NCI-H524 (cell line): ENCODE results near the gene HDAC8.
"Not testable (repeated sequence)": the region's sequence is repeated elsewhere in the genome, so short reads cannot be mapped to it uniquely, and the experiment has no call there.

Source experiments
- DNase-seq, 2 experiments: peaks; one replicate each; lab custom pipeline; 2025; lab: John Stamatoyannopoulos, UW

HDAC8 gene

GRCh38 chrX:72373136-72373535 is 199.5 kb downstream of the HDAC8 start:
- no peak for DNase-seq

GRCh38 chrX:72372735-72373134 is 199.9 kb downstream of the HDAC8 start:
- DNase-seq, result no peak

GRCh38 chrX:72371405-72371804 is 201.2 kb downstream of the HDAC8 start:
- DNase-seq, result no peak

GRCh38 chrX:72368796-72369195 is 203.8 kb downstream of the HDAC8 start:
- DNase-seq, result no peak

GRCh38 chrX:72367516-72367915 is 205.1 kb downstream of the HDAC8 start:
- DNase-seq, result no peak

GRCh38 chrX:72366701-72367454 is 205.8 kb downstream of the HDAC8 start:
- no peak for DNase-seq

GRCh38 chrX:72366178-72366577 is 206.5 kb downstream of the HDAC8 start:
- no peak for DNase-seq

GRCh38 chrX:72365126-72365525 is 207.5 kb downstream of the HDAC8 start:
- no peak for DNase-seq

GRCh38 chrX:72360326-72360725 is 212.3 kb downstream of the HDAC8 start:
- no peak for DNase-seq

- DNase-seq, result no peak
Measured at GRCh38 chrX:72358313-72358712, 214.3 kb downstream of the HDAC8 start.

- DNase-seq, result no peak
Measured at GRCh38 chrX:72352786-72353185, 219.9 kb downstream of the HDAC8 start.

- no peak for DNase-seq
Measured at GRCh38 chrX:72351606-72352334, 220.9 kb downstream of the HDAC8 start.

- no peak for DNase-seq
Measured at GRCh38 chrX:72349190-72349589, 223.5 kb downstream of the HDAC8 start.

- no peak for DNase-seq
Measured at GRCh38 chrX:72348247-72348979, 224.2 kb downstream of the HDAC8 start.

- DNase-seq, result no peak
Measured at GRCh38 chrX:72347366-72347765, 225.3 kb downstream of the HDAC8 start.

- no peak for DNase-seq
Measured at GRCh38 chrX:72346302-72346949, 226.2 kb downstream of the HDAC8 start.

GRCh38 chrX:72340626-72341025 is 232.0 kb downstream of the HDAC8 start:
- no peak for DNase-seq

- no peak for DNase-seq
Measured at GRCh38 chrX:72340041-72340440, 232.6 kb downstream of the HDAC8 start.

- peak in 1 of 2 experiments; percentile 3 for DNase-seq
Measured at GRCh38 chrX:72330131-72330530, 242.5 kb downstream of the HDAC8 start.

GRCh38 chrX:72326605-72327300 is 245.9 kb downstream of the HDAC8 start:
- DNase-seq, result no peak

GRCh38 chrX:72319651-72320050 is 253.0 kb downstream of the HDAC8 start:
- DNase-seq, result not testable (repeated sequence)

GRCh38 chrX:72317139-72317538 is 255.5 kb downstream of the HDAC8 start:
- no peak for DNase-seq
